ENCODE results near the gene UMAD1.

UMAD1 gene

DNA sequence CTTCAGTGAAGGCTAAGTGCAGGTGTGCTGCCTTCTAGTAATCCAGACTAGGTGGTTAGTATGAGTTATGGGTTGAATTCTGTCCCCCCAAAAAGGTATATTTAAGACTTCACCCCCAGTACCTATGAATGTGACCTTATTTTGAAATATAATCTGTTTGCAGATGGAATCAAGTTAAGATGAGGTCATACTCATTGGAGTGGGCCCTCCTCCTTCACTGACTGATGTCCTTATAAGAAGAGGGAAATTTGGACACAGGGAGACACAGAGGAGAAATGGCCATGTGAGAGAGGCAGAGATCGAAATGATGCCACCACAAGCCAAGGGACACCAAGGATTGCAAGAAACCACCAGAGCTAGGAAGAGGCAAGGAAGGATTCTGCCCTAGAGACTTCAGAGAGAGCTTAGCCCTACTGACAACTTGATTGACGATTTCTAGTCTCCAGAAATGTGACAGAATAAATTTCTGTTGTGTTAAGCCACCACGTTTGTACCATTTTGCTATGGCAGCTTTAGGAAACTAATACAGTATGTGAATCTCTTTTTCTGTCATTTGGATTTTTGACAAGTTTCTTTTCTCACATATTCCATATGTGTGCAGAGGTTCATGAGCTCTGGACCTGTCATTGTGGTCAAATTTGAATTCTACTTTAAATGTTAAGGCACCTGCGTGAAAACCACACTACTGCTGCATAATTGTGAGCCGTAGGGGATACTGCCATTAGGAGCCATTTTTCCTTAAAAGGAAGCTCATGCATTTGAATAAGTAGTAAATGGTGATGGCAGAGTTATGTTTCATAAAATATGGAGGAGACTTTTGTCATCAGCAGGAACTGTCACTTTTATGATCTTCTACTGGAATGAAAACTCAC is 80.4 kb downstream of the UMAD1 start:
- DNase-seq (ENCODE audit: low spot score), result no peak

DNA sequence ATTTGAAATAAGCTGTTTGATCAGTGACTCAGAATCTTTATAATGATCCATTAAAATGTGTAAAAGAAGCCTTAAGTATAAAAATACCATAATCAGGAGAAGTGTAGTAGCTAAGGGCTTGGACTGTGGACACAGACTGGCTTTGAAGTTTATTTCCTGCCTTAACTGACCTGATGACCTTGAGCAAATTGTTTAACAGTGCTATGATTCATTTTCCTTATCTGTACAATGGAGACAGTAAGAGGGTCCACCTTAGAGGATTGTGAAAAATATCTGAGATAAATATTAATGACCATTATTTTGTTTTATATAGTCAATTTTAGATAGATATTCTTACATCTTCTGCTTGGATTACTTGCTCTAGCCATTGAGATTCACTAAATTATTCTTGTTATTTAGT is 91.2 kb downstream of the UMAD1 start:
- DNase-seq (ENCODE audit: low spot score), result no peak

DNA sequence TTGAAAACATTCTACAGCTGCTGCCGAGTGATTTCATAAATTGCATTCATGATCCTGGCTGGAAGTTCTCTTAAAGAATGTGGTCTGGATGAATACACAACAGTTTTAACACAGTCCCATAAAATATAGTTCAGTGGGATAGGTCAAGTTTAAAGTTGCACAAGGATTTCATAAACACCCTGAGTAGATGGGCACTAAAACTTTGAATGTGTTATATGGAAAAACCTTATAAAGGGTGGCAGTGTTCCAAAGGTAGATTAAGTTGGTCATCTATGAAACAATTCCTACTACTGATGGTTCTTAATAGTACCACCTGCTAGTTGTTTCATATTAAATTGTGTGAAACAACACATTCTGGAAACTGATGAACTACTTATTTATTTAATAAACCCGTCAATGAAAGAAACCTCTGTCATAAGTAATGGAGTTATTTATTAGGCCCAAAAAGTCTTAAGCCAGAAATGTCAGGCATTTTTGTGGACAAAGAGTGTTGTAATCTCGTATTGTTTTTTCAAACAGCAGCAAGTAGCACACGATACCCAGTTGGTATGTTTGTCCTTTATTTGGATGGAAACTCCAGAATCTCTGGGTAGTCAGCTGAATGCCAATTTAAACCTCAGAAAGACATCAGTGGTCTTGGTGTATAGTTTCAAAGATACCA is 92.2 kb downstream of the UMAD1 start:
- no peak for DNase-seq (ENCODE audit: low spot score)

GRCh38 chr7:7736671-7737070 is 96.1 kb downstream of the UMAD1 start:
- DNase-seq (ENCODE audit: low spot score), result no peak

- no peak for DNase-seq (ENCODE audit: low spot score)
These were observed 97.1 kb downstream of the UMAD1 start for GRCh38 chr7:7737674-7738073.

DNA sequence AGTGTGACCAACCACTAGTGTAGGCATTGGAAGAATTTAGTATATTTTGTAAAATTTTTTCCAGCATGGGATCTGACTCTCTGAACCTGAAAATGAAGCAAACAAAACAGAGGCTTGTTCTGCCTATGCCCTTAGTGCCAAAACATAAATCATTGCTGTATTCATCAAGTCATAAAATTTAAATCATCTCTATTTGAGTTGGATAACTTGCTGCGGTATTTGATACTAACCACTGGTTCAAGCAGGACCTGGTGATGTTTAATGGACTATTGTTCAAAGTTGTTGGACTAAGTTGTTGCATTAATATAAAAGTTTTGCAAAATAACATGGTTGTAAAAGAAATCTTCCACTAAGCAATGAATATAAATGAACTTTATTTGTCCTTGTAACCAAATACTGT is 97.6 kb downstream of the UMAD1 start:
- no peak for DNase-seq (ENCODE audit: low spot score)

DNA sequence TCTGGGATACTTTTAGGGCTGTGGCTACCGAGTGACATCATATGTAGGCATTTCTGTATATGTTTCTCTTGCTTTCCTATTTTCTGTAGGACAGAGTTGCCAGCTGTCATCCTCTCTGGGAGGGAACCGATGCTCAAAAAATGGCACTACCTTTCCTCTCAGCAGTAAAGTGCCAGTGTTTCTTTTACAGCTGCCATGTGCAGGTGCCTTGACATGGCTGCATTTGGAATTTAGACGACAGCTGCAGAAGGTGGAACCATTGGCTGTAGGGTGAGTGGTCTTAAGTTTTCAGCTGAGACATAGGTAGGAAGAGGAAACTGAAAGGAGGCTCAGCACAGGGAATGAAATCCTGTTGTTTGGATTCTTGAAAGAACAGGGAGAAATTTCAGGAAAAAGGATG is 98.1 kb downstream of the UMAD1 start:
- DNase-seq (ENCODE audit: low spot score), result no peak

- DNase-seq (ENCODE audit: low spot score), result no peak
These were observed 98.9 kb downstream of the UMAD1 start for GRCh38 chr7:7739204-7740036.

DNA sequence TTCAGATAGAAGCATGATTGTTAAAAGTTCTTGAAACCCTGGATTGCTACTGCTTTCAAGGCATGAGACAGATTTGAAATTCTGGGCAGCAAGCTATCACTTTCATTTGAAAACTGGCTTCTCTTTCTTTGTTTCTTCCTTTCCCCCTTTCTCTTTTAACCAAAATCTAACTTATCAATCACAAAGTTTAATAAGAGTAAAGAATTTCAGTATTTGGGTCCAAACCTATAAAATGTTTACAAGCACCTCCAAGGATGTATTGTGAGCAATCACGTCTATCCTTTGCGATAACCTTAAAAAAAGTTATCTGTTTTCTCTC is 99.4 kb downstream of the UMAD1 start:
- no peak for DNase-seq (ENCODE audit: low spot score)

DNA sequence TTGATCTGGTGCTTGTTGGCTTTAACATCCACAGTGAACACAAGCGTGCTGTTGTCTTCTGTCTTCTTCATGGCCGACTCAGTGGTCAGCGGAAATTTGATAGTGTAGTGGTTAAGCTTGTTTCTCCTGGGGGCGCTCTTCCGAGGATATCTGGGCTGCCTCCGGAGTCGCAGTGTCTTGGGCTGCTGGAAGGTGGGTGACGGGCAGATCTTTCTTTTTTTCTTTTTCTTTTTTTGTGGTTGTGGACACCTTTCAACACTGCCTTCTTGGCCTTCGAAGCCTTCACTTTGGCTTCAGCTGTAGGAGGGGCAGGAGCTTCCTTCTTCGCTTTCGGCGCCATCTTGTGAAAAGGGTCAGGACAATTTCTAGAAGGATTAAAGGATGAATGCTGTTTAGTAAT is 101.7 kb downstream of the UMAD1 start:
- DNase-seq (ENCODE audit: low spot score), result no peak

- no peak for DNase-seq (ENCODE audit: low spot score)
These were observed 104.7 kb downstream of the UMAD1 start for GRCh38 chr7:7745258-7745657.

- no peak for DNase-seq (ENCODE audit: low spot score)
These were observed 105.4 kb downstream of the UMAD1 start for GRCh38 chr7:7745966-7746365.

GRCh38 chr7:7746458-7746857 is 105.9 kb downstream of the UMAD1 start:
- no peak for DNase-seq (ENCODE audit: low spot score)

GRCh38 chr7:7750571-7751242 is 110.2 kb downstream of the UMAD1 start:
- no peak for DNase-seq (ENCODE audit: low spot score)

DNA sequence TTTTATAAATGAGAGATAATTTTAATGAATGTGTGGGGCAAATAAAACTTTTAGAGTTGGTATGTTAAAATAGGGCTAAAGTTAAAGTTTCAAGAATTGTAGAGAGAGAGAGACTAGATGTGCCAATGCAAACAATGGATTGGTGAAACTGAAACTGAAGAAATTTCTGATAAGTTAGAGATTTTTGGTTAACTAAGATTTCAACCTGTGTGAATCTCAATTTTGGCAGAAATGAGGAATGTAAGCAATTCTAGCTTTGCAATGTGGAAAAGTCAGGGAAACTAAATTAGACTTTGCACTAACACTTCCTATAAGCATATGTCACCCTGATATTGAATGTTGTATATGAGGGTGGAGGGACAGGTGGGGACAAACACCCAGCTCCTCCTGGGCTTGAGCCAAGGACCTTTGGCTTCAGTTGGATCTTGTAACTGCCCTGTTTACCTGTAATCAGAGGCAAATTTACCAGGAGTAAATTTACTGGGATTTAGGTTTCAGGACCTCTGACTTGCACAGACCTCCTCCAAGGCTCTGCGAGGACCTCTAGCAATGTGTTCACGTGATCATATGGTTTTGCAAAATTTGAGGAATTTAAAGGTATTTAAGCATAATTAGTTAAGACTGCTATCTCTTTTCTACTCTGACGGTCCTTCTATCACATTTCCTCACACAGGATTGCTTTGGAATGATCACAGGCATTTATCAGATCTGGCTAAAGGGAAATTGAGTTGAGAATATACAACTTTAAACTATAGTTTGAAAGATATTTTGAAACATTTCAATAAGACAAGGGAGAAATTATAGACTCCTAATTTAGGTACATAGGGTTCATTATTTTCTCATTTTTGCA is 110.9 kb downstream of the UMAD1 start:
- DNase-seq (ENCODE audit: low spot score), result no peak

- DNase-seq (ENCODE audit: low spot score), result no peak
These were observed 116.0 kb downstream of the UMAD1 start for GRCh38 chr7:7756577-7756976.

- DNase-seq (ENCODE audit: low spot score), result no peak
These were observed 117.0 kb downstream of the UMAD1 start for GRCh38 chr7:7757576-7757975.

DNA sequence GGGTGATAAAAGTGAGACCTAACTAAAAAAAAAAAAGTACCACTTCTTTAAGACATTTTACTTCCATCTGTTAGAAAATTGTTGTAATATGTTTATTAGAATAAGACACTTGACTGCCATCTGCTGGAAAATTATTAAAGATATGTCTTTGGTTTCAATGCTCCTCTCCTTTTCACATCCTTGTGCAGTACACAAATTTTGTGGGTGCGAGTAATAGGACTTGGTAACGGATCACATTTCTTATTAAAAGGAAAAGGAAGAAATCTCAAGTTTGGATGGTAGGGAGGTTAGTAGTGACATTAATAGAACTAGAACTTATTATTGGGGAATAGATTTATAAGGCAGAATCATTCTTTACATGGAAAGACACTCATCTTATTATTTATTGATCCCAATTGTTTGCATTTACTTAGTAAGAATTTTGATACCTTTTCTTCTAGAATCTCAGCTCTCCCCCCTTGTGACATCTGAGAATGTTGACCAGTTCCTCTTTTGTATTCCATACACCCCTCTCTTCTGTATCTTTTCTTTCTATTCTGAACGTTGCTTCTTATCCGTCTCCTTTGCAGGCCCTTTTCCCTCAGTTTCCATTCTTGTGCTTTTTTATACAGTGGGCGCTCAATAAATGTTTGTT is 120.9 kb downstream of the UMAD1 start:
- no peak for DNase-seq (ENCODE audit: low spot score)

- no peak for DNase-seq (ENCODE audit: low spot score)
These were observed 121.6 kb downstream of the UMAD1 start for GRCh38 chr7:7761974-7762779.

Data from left forelimb (tissue), 1 donor.